Measurements from ENCODE around the gene FLAD1.

DNA sequence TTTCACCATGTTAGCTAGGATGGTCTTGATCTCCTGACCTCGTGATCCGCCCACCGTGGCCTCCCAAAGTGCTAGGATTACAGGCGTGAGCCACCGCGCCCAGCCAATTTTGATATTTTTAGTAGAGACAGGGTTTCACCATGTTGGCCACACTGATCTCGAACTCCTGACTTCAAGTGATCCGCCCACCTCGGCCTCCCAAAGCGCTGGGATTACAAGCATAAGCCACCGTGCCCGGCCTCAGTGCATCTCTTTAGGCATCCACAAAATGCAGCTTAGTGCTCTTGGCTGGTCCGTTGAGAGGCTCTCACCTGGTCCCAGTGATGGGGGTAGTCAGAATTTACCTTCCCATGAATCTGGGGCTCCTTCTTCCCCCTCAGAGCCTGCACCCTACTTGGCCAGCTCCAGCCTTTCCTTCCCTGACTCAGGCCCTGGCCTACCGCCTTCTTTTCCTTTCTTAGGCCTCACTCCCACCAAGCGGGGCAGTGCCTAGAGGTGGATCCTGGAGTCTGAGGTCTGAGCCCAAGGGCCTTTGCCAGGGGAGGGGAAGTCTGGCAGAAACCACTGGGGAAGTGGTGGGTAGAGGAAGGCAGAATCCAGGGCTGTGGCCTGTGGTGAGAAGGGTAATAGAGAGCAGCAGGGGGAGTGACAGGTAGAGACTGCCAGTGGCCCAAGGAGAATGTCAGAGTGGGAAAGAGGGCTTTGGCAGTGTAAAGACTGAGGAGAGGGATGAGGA is 14.0 kb downstream of the FLAD1 start:
- no peak for TF ChIP-seq POLR2AphosphoS5 (IDR thresholded peaks at IDR 0.05; ENCODE audit: low read depth, low read length)
- no peak for TF ChIP-seq POLR2A (IDR thresholded peaks at IDR 0.05; ENCODE audit: low read depth, low read length)
